Measurements from ENCODE around the gene IQSEC3.

DNA sequence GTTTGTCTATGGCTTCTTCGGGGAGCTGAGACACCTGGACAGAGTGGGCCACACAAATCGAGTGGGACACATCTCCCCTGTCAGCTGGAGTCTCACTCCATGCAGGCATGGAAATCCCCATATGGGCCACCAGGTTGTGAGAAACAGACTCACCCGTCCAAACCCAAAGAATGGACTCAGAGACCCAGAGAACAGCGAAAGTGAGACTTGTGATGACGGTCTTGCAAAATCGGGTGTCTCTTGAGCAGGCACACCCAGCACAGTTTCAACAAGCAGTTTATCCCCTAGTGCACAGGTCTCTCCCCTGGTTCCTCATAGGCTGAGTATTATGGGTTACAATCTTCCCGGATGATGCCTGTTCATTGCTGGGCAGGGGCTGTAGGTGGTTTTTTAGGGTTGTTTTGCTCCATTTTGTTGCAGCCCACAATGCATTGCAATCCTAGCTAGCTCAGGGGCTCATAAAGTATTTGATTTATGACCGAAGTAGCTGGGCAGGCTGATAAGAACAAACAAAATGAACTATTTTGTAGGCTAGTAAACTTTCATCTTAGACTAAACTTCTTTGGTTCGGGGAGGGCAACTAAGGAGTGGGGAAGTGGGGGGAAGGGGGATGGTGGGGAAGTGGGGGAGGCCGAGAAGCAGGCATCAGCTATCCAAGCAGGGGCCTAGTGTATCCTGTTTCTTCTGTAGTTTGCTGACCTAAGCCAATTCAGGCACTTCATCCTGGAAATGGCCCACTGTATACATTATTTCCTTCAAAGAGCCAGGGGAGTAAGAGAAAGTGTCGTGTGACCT lies 45.3 kb downstream of the IQSEC3 start:
- TF ChIP-seq, protein P1, sequence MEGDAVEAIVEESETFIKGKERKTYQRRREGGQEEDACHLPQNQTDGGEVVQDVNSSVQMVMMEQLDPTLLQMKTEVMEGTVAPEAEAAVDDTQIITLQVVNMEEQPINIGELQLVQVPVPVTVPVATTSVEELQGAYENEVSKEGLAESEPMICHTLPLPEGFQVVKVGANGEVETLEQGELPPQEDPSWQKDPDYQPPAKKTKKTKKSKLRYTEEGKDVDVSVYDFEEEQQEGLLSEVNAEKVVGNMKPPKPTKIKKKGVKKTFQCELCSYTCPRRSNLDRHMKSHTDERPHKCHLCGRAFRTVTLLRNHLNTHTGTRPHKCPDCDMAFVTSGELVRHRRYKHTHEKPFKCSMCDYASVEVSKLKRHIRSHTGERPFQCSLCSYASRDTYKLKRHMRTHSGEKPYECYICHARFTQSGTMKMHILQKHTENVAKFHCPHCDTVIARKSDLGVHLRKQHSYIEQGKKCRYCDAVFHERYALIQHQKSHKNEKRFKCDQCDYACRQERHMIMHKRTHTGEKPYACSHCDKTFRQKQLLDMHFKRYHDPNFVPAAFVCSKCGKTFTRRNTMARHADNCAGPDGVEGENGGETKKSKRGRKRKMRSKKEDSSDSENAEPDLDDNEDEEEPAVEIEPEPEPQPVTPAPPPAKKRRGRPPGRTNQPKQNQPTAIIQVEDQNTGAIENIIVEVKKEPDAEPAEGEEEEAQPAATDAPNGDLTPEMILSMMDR (IDR thresholded peaks at IDR 0.05; ENCODE audit: poor library complexity): no peak
- TF ChIP-seq EZH2phosphoT487 (IDR thresholded peaks at IDR 0.05; ENCODE audit: low read depth, severe bottlenecking, unreplicated experiment) (no peak), EZH2 (IDR thresholded peaks at IDR 0.05; ENCODE audit: borderline replicate concordance) (no peak)
